HL-60 (cell line): ENCODE results near the gene STH.
"Not testable (repeated sequence)": the region's sequence is repeated elsewhere in the genome, so short reads cannot be mapped to it uniquely, and the experiment has no call there.

ENCODE experiments used
- DNase-seq, 2 experiments: peaks; one replicate each; pipeline ENCODE4 v3.0.0-alpha.2; 2010 to 2020; ENCODE audit warnings: low read depth in 1 of 2, low spot score in 1 of 2
- H3K27ac ChIP-seq: fragments of 250-450 bp; sonication (Bioruptor Pico); replicated peaks from 2 replicates; pipeline ENCODE4 v1.5.1; 2020; ENCODE audit warnings: mild to moderate bottlenecking, moderate library complexity
- H3K27me3 ChIP-seq: fragments of 250-450 bp; sonication (Bioruptor Pico); 2 replicates; pipeline ENCODE4 v1.5.1; 2021; ENCODE audit warnings: mild to moderate bottlenecking, moderate library complexity; ENCODE audit not compliant: insufficient read depth, poor library complexity, severe bottlenecking
- H3K4me3 ChIP-seq: replicated peaks from 2 replicates; pipeline ENCODE4 v1.5.1; 2011; ENCODE audit warnings: mild to moderate bottlenecking, control low read depth, low read length; ENCODE audit not compliant: insufficient read depth
- CTCF ChIP-seq: IDR thresholded peaks from one replicate; pipeline ENCODE4 v1.5.1; 2011; ENCODE audit warnings: low read length, control low read depth, inconsistent platforms; ENCODE audit not compliant: insufficient read depth
- GABPA ChIP-seq: IDR thresholded peaks from 2 replicates; pipeline ENCODE4 v1.6.1; 2012; ENCODE audit warnings: low read depth
- POLR2AphosphoS5 ChIP-seq: IDR thresholded peaks from 2 replicates; pipeline ENCODE4 v1.6.1; 2012; ENCODE audit warnings: low read depth
- REST ChIP-seq: IDR thresholded peaks from 2 replicates; pipeline ENCODE4 v1.6.1; 2012; ENCODE audit warnings: low read depth; ENCODE audit not compliant: insufficient replicate concordance
- SPI1 ChIP-seq: IDR thresholded peaks from 2 replicates; pipeline ENCODE4 v1.6.1; 2012; ENCODE audit warnings: low read depth, mild to moderate bottlenecking, borderline replicate concordance

The STH gene

GRCh38 chr17:45955326-45955725 is 43.7 kb upstream of the STH start:
- Histone ChIP-seq H3K27me3 (peaks cover 4% of the 10 kb centered on the region), H3K27ac (no peak overlapping the region), H3K4me3 (no peak overlapping the region)
- TF ChIP-seq POLR2AphosphoS5: no peak
- no peak for TF ChIP-seq GABPA
- TF ChIP-seq REST: no peak
- TF ChIP-seq SPI1: no peak
- no peak for TF ChIP-seq CTCF
- no peak for DNase-seq

- H3K4me3 ChIP-seq: no peak overlapping the region
- TF ChIP-seq SPI1 (no peak), POLR2AphosphoS5 (no peak), GABPA (no peak), REST (no peak)
- no peak for DNase-seq
These were observed 43.0 kb upstream of the STH start for GRCh38 chr17:45956090-45956489.

GRCh38 chr17:45956746-45957145 is 42.3 kb upstream of the STH start:
- not testable (repeated sequence) for H3K4me3 ChIP-seq, DNase-seq, H3K27ac ChIP-seq, H3K27me3 ChIP-seq

More at GRCh38 chr17:45956090-45956489, 43.0 kb upstream of the STH start:
- no peak overlapping the region for H3K27ac ChIP-seq
- H3K27me3 ChIP-seq: peaks cover 4% of the 10 kb centered on the region

- Histone ChIP-seq H3K4me3 (no peak overlapping the region), H3K27me3 (no peaks in the 10 kb centered on the region), H3K27ac (no peak overlapping the region)
- no peak for DNase-seq
- TF ChIP-seq REST (no peak), POLR2AphosphoS5 (no peak), CTCF (no peak), SPI1 (no peak), GABPA (no peak)
These were observed 40.7 kb upstream of the STH start for GRCh38 chr17:45958307-45958706.
